T follicular helper cell (primary cell): ENCODE data around the gene OPTN.

Source experiments
- DNase-seq: peaks from one replicate; pipeline ENCODE4 v3.0.0-alpha.2; 2020; ENCODE audit warnings: low read depth

The OPTN gene

GRCh38 chr10:13184276-13184675 is 84.3 kb downstream of the OPTN start:
- no peak for DNase-seq

GRCh38 chr10:13184730-13185514 is 85.0 kb downstream of the OPTN start:
- no peak for DNase-seq

- no peak for DNase-seq
Observed at GRCh38 chr10:13187135-13187534, 87.2 kb downstream of the OPTN start.
